A673 (cell line): ENCODE results near the gene RASGEF1C. TPM values are rescaled to one million over a fixed set of nuclear protein-coding genes. Genes with fewer than 3 reads are reported as not detected.

ENCODE experiments used
- BruUV-seq: library from RNA; stranded (reverse); fragments of 400-500 nt; replicated peaks from 2 replicates; lab custom pipeline; 2021; lab: Mats Ljungman, UMichigan
- CTCF ChIA-PET: fragments of 300-600 bp; sonication (Branson Sonifier 250); formaldehyde crosslinking; loops from one replicate; lab custom pipeline; 2022; ENCODE audit warnings: antibody characterized with exemption; lab: Charles Lee
- POLR2A ChIA-PET: fragments of 300-600 bp; sonication (Branson Sonifier 250); formaldehyde crosslinking; loops from one replicate; lab custom pipeline; 2022; ENCODE audit warnings: antibody characterized with exemption; ENCODE audit not compliant: low non-redundant PET; lab: Charles Lee
- DNase-seq: peaks from one replicate; pipeline ENCODE4 v3.0.0-alpha.2; 2015; ENCODE audit warnings: low spot score
- H3K27ac ChIP-seq: fragments of 200-600 bp; sonication (generic); 2 replicates; pipeline ENCODE4 v1.5.1; 2016; ENCODE audit warnings: mixed run types, low read depth, mild to moderate bottlenecking, mixed read lengths, antibody characterized with exemption, low read length; ENCODE audit not compliant: poor library complexity, severe bottlenecking
- H3K27me3 ChIP-seq: fragments of 200-600 bp; sonication (generic); replicated peaks from 2 replicates; pipeline ENCODE4 v1.6.1; 2017; ENCODE audit warnings: mixed run types, low read depth, mild to moderate bottlenecking, mixed read lengths, antibody characterized with exemption, low read length; ENCODE audit not compliant: insufficient read depth, poor library complexity
- H3K36me3 ChIP-seq: fragments of 200-600 bp; sonication (generic); 2 replicates; pipeline ENCODE4 v1.6.1; 2016; ENCODE audit warnings: mixed run types, mild to moderate bottlenecking, mixed read lengths, antibody characterized with exemption, low read length; ENCODE audit not compliant: insufficient read depth, poor library complexity, severe bottlenecking
- H3K4me1 ChIP-seq: fragments of 200-600 bp; sonication (generic); 2 replicates; pipeline ENCODE4 v1.6.1; 2017; ENCODE audit warnings: mixed run types, mild to moderate bottlenecking, mixed read lengths, antibody characterized with exemption, low read length; ENCODE audit not compliant: insufficient read depth, poor library complexity, severe bottlenecking
- H3K4me3 ChIP-seq: fragments of 200-600 bp; sonication (generic); 2 replicates; pipeline ENCODE4 v1.5.1; 2016; ENCODE audit warnings: low read depth, mixed run types, mild to moderate bottlenecking, mixed read lengths, low read length; ENCODE audit not compliant: poor library complexity, severe bottlenecking
- H3K9me3 ChIP-seq: fragments of 200-600 bp; sonication (generic); 2 replicates; pipeline ENCODE4 v1.6.1; 2016; ENCODE audit warnings: mixed run types, low read depth, mild to moderate bottlenecking, mixed read lengths, antibody characterized with exemption, low read length; ENCODE audit not compliant: poor library complexity, severe bottlenecking
- CTCF ChIP-seq: fragments of 300-800, 200-600 bp; sonication (generic); conservative IDR thresholded peaks from 2 replicates; pipeline ENCODE4 v1.5.1; 2017; ENCODE audit warnings: low read depth, mild to moderate bottlenecking, antibody characterized with exemption, low read length, moderate library complexity, mixed read lengths
- EZH2 ChIP-seq: fragments of 200-600 bp; sonication (generic); IDR thresholded peaks from 2 replicates; pipeline ENCODE4 v1.6.1; 2017; ENCODE audit warnings: borderline replicate concordance, low read depth, mild to moderate bottlenecking, mixed read lengths, antibody characterized with exemption, low read length; ENCODE audit not compliant: poor library complexity, severe bottlenecking
- intact Hi-C: fragments of 100-400 bp; cut with micrococcal nuclease; formaldehyde crosslinking; loops from one replicate; pipeline ENCODE4 v1.10.0; 2022; ENCODE audit not compliant: unreplicated experiment
- total RNA-seq: library from RNA; stranded (reverse); gene quantifications from 2 replicates; pipeline ENCODE4 v1.2.3, GENCODE V29; 2021

RASGEF1C gene
- total RNA-seq, 1 experiment from 2014 or later, result not detected

GRCh38 chr5:180136630-180137381 is 72.2 kb downstream of the RASGEF1C start:
- no peak overlapping the region for H3K4me3 ChIP-seq
- no peaks in the 10 kb centered on the region for H3K36me3 ChIP-seq
- no TSS peak for BruUV-seq
- intact Hi-C loops, result no loop called here
- TF ChIP-seq EZH2, result no peak
- H3K27ac ChIP-seq, result no peak overlapping the region
- ChIA-PET CTCF (no interaction called here), POLR2A (no interaction called here)
- H3K4me1 ChIP-seq, result no peaks in the 10 kb centered on the region
- no peaks in the 10 kb centered on the region for H3K27me3 ChIP-seq
- H3K9me3 ChIP-seq, result no peaks in the 10 kb centered on the region
- DNase-seq, result no peak

- no peaks in the 10 kb centered on the region for H3K9me3 ChIP-seq
- H3K27me3 ChIP-seq, result no peaks in the 10 kb centered on the region
- no peaks in the 10 kb centered on the region for H3K36me3 ChIP-seq
- no TSS peak for BruUV-seq
- DNase-seq, result no peak
- ChIA-PET CTCF (no interaction called here), POLR2A (no interaction called here)
- no peak overlapping the region for H3K4me3 ChIP-seq
- intact Hi-C loops, result no loop called here
- H3K4me1 ChIP-seq, result no peaks in the 10 kb centered on the region
- no peak overlapping the region for H3K27ac ChIP-seq
- TF ChIP-seq EZH2 (no peak), CTCF (no peak)
Observed at GRCh38 chr5:180135967-180136629, 72.9 kb downstream of the RASGEF1C start.

DNA sequence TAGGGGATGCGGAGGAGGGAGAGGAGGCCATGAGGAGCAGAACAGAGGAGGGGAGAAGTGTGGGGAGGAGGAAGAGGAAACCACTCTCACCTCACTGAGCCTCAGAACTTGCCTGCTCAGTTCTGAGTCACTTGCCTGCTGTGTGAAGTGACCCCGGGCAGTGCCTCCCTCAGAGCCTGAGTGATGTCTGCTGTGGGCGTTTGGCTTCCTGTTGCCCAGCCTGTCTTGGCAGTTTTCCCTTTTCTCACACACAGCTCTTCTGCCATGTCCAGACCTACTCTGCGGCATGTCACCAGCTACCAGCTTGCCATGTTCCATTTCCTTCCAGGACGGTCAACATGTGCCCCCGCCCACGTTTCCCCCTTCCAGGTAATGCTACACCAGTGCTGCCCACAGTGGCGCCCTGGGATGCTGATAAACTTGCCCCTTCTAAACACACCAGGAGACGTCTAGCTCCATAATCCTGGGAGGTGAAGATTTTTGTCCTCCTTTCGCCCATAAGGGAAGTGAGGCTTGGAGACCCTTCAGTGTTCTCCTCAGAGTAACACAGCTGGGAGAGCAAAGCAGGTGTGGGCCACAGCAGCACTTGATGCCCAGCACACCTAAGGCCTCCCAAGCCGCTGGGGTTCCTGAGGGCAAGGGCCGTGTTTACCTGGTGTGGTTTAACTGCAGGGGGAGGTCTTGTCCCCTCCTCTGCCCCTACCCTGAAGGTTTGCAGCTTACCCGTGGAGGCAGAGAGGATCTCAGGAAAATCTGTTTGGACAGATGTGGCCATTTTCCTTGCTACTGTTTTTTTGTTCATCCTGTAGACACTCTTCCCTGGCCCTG is 73.7 kb downstream of the RASGEF1C start:
- no peak overlapping the region for H3K27ac ChIP-seq
- H3K9me3 ChIP-seq, result no peaks in the 10 kb centered on the region
- no peaks in the 10 kb centered on the region for H3K27me3 ChIP-seq
- BruUV-seq, result no TSS peak
- POLR2A ChIA-PET, result no interaction called here
- no peak overlapping the region for H3K4me3 ChIP-seq
- H3K4me1 ChIP-seq, result no peaks in the 10 kb centered on the region
- intact Hi-C loops, result no loop called here
- TF ChIP-seq CTCF (no peak), EZH2 (no peak)
- H3K36me3 ChIP-seq, result no peaks in the 10 kb centered on the region
- CTCF ChIA-PET, result no interaction called here
- DNase-seq, result peak; percentile 5
